HEK293 (cell line): ENCODE data around the gene GJD3.

ENCODE experiments used
- BCL11A ChIP-seq: fragments of 450-650 bp; formaldehyde crosslinking; IDR thresholded peaks from 2 replicates; pipeline ENCODE4 v1.5.1; 2016; ENCODE audit warnings: low read depth, missing biosample characterization, missing genetic modification characterization
- KLF8 ChIP-seq: fragments of 450-650 bp; formaldehyde crosslinking; IDR thresholded peaks from 2 replicates; pipeline ENCODE4 v1.5.1; 2016; ENCODE audit warnings: missing biosample characterization, missing genetic modification characterization
- SP7 ChIP-seq: fragments of 450-650 bp; formaldehyde crosslinking; IDR thresholded peaks from 2 replicates; pipeline ENCODE4 v1.5.1; 2016; ENCODE audit warnings: missing biosample characterization, missing genetic modification characterization
- TCF7L2 ChIP-seq: IDR thresholded peaks from 2 replicates; pipeline ENCODE4 v1.6.1; 2011; ENCODE audit warnings: low read depth, mild to moderate bottlenecking, inconsistent platforms, low read length, moderate library complexity, borderline replicate concordance
- ZBTB7A ChIP-seq: fragments of 450-650 bp; formaldehyde crosslinking; IDR thresholded peaks from 2 replicates; pipeline ENCODE4 v1.5.1; 2016; ENCODE audit warnings: low read depth, missing biosample characterization, missing genetic modification characterization
- ZNF121 ChIP-seq: fragments of 450-650 bp; formaldehyde crosslinking; IDR thresholded peaks from 2 replicates; pipeline ENCODE4 v1.5.1; 2016; ENCODE audit warnings: missing biosample characterization, missing genetic modification characterization
- ZNF24 ChIP-seq: fragments of 450-650 bp; formaldehyde crosslinking; IDR thresholded peaks from 2 replicates; pipeline ENCODE4 v1.5.1; 2016; ENCODE audit warnings: missing biosample characterization, missing genetic modification characterization
- ZNF266 ChIP-seq: fragments of 450-650 bp; formaldehyde crosslinking; IDR thresholded peaks from 2 replicates; pipeline ENCODE4 v1.5.1; 2016; ENCODE audit warnings: missing biosample characterization, missing genetic modification characterization, low read depth
- ZNF341 ChIP-seq: fragments of 450-650 bp; formaldehyde crosslinking; IDR thresholded peaks from 2 replicates; pipeline ENCODE4; 2016; ENCODE audit warnings: low read depth, missing biosample characterization, missing genetic modification characterization
- ZNF350 ChIP-seq: fragments of 450-650 bp; formaldehyde crosslinking; IDR thresholded peaks from 2 replicates; pipeline ENCODE4 v1.5.0; 2017; ENCODE audit warnings: missing biosample characterization, mild to moderate bottlenecking, missing genetic modification characterization
- ZNF391 ChIP-seq: fragments of 450-650 bp; formaldehyde crosslinking; IDR thresholded peaks from 2 replicates; pipeline ENCODE4 v1.5.1; 2016; ENCODE audit warnings: low read depth, missing biosample characterization, missing genetic modification characterization, borderline replicate concordance
- ZNF530 ChIP-seq: fragments of 450-650 bp; formaldehyde crosslinking; IDR thresholded peaks from 2 replicates; pipeline ENCODE4 v1.5.1; 2016; ENCODE audit warnings: low read depth, missing biosample characterization, missing genetic modification characterization
- ZNF571 ChIP-seq: fragments of 450-650 bp; formaldehyde crosslinking; IDR thresholded peaks from 2 replicates; pipeline ENCODE4 v1.5.0; 2017; ENCODE audit warnings: missing biosample characterization, missing genetic modification characterization
- ZNF610 ChIP-seq: fragments of 450-650 bp; formaldehyde crosslinking; IDR thresholded peaks from 2 replicates; pipeline ENCODE4 v1.5.1; 2016; ENCODE audit warnings: missing biosample characterization, missing genetic modification characterization, borderline replicate concordance
- TF ChIP-seq, protein P1 (sequence below): fragments of 450-650 bp; formaldehyde crosslinking; IDR thresholded peaks from 2 replicates; pipeline ENCODE4 v1.5.1; 2017; ENCODE audit warnings: missing biosample characterization, missing genetic modification characterization
- TF ChIP-seq, protein P2 (sequence below): fragments of 450-650 bp; formaldehyde crosslinking; IDR thresholded peaks from 2 replicates; pipeline ENCODE4 v1.5.1; 2017; ENCODE audit warnings: missing biosample characterization, missing genetic modification characterization
- TF ChIP-seq, protein P3 (sequence below): fragments of 450-650 bp; formaldehyde crosslinking; IDR thresholded peaks from 2 replicates; pipeline ENCODE4 v1.5.1; 2017; ENCODE audit warnings: missing biosample characterization, missing genetic modification characterization
- TF ChIP-seq, protein P4 (sequence below): fragments of 450-650 bp; formaldehyde crosslinking; IDR thresholded peaks from 2 replicates; pipeline ENCODE4 v1.5.1; 2016; ENCODE audit warnings: missing biosample characterization, missing genetic modification characterization
- TF ChIP-seq, protein P5 (sequence below): fragments of 450-650 bp; formaldehyde crosslinking; IDR thresholded peaks from 2 replicates; pipeline ENCODE4 v1.5.1; 2016; ENCODE audit warnings: missing biosample characterization, missing genetic modification characterization
- TF ChIP-seq, protein P6 (sequence below): fragments of 450-650 bp; formaldehyde crosslinking; IDR thresholded peaks from 2 replicates; pipeline ENCODE4 v1.5.1; 2016; ENCODE audit warnings: missing biosample characterization, missing genetic modification characterization

GJD3 gene

DNA sequence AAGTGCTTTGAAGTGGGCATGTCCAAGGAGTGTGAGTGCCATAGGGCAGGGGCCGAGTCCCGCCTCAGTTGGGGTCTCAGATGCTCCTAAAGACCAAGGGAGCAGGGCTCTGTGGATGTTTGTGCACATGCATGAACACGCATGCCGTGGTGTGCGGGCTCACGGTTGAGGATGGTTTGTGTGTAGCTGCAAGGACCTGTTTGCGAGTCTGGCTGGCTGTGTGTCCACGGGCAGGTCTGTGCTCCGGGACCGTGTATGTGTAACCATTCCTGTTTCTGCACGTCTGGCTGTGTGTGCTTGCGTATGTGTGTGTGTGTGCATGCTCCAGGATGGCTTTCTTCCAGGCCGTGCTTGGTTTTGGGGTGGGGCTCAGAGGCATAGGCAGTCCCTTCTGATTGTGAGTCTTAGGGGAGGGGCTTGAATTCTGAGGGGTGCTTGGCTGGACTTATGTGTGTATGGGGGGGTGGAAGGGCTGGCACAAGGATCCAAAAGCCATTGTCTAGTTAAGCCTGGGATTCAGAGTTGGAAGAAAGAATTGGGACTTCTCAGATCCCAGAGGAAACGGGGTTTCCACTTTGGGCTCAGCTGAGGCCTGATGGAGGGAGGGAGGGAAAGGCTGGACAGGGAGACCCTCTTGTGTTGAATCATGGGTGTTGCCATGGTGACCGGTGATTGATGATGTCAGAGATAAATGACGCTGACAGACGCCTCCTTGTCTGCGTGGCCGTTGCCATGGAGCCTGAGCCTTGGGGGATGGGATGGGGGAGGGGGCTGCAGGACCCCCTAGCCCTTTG is 14.4 kb downstream of the GJD3 start (continued):
- TF ChIP-seq ZNF341 (tag by site-specific recombination) (0 out of 2 replicates have a peak, but pooled peaks have one; percentile 18), ZNF266 (no peak), ZNF530 (tag by site-specific recombination) (no peak), ZNF350 (tag by site-specific recombination) (no peak), KLF8 (tag by site-specific recombination) (no peak), ZNF610 (tag by site-specific recombination) (no peak), ZNF391 (tag by site-specific recombination) (no peak), BCL11A (tag by site-specific recombination) (no peak), ZBTB7A (tag by site-specific recombination) (no peak), ZNF571 (no peak), ZNF121 (tag by site-specific recombination) (no peak), TCF7L2 (no peak), SP7 (tag by site-specific recombination) (no peak), ZNF24 (tag by site-specific recombination) (no peak)
- TF ChIP-seq, protein P1, sequence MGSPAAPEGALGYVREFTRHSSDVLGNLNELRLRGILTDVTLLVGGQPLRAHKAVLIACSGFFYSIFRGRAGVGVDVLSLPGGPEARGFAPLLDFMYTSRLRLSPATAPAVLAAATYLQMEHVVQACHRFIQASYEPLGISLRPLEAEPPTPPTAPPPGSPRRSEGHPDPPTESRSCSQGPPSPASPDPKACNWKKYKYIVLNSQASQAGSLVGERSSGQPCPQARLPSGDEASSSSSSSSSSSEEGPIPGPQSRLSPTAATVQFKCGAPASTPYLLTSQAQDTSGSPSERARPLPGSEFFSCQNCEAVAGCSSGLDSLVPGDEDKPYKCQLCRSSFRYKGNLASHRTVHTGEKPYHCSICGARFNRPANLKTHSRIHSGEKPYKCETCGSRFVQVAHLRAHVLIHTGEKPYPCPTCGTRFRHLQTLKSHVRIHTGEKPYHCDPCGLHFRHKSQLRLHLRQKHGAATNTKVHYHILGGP (tag by site-specific recombination): no peak
- TF ChIP-seq, protein P2, sequence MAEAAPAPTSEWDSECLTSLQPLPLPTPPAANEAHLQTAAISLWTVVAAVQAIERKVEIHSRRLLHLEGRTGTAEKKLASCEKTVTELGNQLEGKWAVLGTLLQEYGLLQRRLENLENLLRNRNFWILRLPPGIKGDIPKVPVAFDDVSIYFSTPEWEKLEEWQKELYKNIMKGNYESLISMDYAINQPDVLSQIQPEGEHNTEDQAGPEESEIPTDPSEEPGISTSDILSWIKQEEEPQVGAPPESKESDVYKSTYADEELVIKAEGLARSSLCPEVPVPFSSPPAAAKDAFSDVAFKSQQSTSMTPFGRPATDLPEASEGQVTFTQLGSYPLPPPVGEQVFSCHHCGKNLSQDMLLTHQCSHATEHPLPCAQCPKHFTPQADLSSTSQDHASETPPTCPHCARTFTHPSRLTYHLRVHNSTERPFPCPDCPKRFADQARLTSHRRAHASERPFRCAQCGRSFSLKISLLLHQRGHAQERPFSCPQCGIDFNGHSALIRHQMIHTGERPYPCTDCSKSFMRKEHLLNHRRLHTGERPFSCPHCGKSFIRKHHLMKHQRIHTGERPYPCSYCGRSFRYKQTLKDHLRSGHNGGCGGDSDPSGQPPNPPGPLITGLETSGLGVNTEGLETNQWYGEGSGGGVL (tag by site-specific recombination): no peak
- TF ChIP-seq, protein P3, sequence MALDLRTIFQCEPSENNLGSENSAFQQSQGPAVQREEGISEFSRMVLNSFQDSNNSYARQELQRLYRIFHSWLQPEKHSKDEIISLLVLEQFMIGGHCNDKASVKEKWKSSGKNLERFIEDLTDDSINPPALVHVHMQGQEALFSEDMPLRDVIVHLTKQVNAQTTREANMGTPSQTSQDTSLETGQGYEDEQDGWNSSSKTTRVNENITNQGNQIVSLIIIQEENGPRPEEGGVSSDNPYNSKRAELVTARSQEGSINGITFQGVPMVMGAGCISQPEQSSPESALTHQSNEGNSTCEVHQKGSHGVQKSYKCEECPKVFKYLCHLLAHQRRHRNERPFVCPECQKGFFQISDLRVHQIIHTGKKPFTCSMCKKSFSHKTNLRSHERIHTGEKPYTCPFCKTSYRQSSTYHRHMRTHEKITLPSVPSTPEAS (tag by site-specific recombination): peak; percentile 52; the same call in 1 of the 2 replicates
- TF ChIP-seq, protein P4, sequence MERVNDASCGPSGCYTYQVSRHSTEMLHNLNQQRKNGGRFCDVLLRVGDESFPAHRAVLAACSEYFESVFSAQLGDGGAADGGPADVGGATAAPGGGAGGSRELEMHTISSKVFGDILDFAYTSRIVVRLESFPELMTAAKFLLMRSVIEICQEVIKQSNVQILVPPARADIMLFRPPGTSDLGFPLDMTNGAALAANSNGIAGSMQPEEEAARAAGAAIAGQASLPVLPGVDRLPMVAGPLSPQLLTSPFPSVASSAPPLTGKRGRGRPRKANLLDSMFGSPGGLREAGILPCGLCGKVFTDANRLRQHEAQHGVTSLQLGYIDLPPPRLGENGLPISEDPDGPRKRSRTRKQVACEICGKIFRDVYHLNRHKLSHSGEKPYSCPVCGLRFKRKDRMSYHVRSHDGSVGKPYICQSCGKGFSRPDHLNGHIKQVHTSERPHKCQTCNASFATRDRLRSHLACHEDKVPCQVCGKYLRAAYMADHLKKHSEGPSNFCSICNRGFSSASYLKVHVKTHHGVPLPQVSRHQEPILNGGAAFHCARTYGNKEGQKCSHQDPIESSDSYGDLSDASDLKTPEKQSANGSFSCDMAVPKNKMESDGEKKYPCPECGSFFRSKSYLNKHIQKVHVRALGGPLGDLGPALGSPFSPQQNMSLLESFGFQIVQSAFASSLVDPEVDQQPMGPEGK (tag by site-specific recombination): peak; percentile 51
- TF ChIP-seq, protein P5, sequence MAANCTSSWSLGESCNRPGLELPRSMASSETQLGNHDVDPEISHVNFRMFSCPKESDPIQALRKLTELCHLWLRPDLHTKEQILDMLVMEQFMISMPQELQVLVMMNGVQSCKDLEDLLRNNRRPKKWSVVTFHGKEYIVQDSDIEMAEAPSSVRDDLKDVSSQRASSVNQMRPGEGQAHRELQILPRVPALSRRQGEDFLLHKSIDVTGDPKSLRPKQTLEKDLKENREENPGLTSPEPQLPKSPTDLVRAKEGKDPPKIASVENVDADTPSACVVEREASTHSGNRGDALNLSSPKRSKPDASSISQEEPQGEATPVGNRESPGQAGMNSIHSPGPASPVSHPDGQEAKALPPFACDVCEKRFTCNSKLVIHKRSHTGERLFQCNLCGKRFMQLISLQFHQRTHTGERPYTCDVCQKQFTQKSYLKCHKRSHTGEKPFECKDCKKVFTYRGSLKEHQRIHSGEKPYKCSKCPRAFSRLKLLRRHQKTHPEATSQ (tag by site-specific recombination): no peak
- TF ChIP-seq, protein P6, sequence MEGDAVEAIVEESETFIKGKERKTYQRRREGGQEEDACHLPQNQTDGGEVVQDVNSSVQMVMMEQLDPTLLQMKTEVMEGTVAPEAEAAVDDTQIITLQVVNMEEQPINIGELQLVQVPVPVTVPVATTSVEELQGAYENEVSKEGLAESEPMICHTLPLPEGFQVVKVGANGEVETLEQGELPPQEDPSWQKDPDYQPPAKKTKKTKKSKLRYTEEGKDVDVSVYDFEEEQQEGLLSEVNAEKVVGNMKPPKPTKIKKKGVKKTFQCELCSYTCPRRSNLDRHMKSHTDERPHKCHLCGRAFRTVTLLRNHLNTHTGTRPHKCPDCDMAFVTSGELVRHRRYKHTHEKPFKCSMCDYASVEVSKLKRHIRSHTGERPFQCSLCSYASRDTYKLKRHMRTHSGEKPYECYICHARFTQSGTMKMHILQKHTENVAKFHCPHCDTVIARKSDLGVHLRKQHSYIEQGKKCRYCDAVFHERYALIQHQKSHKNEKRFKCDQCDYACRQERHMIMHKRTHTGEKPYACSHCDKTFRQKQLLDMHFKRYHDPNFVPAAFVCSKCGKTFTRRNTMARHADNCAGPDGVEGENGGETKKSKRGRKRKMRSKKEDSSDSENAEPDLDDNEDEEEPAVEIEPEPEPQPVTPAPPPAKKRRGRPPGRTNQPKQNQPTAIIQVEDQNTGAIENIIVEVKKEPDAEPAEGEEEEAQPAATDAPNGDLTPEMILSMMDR (tag by site-specific recombination): no peak
- TF ChIP-seq, all 188 proteins: peak for 4
